Muscle layer of colon (tissue), 2 donors: ENCODE measurements around the gene HELZ.

Source experiments
- H3K27ac ChIP-seq: one replicate; pipeline ENCODE4 v1.7.0; 2013; ENCODE audit warnings: low read depth, mild to moderate bottlenecking, low read length, moderate library complexity
- H3K27me3 ChIP-seq, 2 donors: one replicate each; pipeline ENCODE4 v1.7.0; 2013; ENCODE audit warnings: low read length in 2 of 2, mild to moderate bottlenecking in 2 of 2; ENCODE audit not compliant: insufficient read depth in 2 of 2, control insufficient read depth in 1 of 2
- H3K36me3 ChIP-seq: one replicate; pipeline ENCODE4 v1.7.0; 2013; ENCODE audit warnings: mild to moderate bottlenecking, low read length; ENCODE audit not compliant: insufficient read depth
- H3K4me1 ChIP-seq: one replicate; pipeline ENCODE4 v1.7.0; 2013; ENCODE audit warnings: mild to moderate bottlenecking, low read length; ENCODE audit not compliant: insufficient read depth
- H3K4me3 ChIP-seq, 2 donors: one replicate each; pipeline ENCODE4 v1.7.0; 2013; ENCODE audit warnings: low read length in 2 of 2, low read depth in 1 of 2, mild to moderate bottlenecking in 1 of 2, moderate library complexity in 1 of 2
- H3K9ac ChIP-seq: one replicate; pipeline ENCODE4 v1.7.0; 2013; ENCODE audit warnings: low read length
- H3K9me3 ChIP-seq: one replicate; pipeline ENCODE4 v1.7.0; 2013; ENCODE audit warnings: mild to moderate bottlenecking, low read length
- donor health status: abdominal sarcoma.
- donor health status: Adenocarcinoma of cecum.

The HELZ gene

DNA sequence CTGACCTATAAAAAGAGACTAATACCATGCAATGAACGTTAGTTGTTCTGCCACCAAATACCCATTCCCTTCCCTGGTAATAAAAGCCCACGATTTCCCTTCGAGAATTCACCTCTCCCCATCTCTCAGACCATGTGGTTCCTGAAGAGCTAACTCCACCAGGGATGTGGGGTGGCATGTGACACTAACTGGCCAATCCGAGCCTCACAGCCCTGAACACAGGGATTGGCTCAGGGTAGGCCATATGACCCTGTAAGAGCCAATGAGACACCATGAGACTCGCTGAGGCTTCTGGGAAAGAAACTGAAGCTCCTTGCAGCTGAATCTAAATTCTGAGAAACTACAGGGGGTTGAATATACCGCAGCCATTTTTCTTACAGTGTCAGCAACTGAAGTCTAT lies 21.1 kb downstream of the HELZ start:
- Histone ChIP-seq H3K36me3 (no peaks in the 10 kb centered on the region), H3K4me1 (peaks cover 7% of the 10 kb centered on the region), H3K9me3 (no peaks in the 10 kb centered on the region), H3K27ac (no peak overlapping the region), H3K4me3 (no peak overlapping the region), H3K9ac (no peak overlapping the region), H3K27me3 (no peaks in the 10 kb centered on the region)

DNA sequence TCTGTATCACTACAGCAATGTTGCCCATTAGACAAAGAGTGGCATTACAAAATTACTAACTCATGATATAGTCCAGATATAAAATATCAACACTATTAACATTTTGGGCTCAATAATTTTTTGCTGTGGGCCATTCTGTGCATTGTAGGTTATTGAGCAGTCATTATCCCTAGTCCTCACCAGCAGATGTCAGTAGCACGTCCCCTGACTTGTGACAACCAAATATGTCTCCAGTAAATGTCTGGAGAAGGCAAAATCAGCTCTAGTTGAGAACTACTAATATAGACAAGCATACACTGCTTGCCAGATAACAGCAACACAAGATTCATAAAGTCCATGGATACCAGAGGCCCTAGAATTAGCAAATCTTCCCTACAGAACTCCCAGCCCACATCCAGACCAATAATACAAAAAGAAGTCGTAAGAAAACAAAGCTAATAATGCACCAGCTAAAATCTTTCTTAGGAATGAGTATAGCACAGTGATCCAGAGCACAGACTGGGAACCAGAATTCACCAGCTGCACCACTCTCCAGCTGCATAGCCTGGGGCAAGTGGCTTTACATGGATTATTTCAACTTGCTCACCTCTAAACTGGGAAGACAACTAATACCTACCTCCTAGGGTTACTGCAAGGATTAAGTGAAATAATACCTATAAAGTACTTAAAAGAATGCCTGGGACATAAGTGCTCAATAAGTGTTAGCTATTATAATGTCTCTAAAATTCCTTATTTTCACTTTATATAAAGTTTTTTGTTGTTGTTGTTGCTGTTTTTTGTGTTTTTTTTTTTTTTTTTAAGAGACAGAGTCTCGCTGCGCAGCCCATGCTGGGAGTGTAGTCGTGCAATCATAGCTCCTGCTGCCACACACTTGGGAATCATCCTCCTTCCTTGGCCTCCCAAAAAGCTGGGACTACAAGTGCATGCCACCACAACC lies 23.7 kb downstream of the HELZ start:
- Histone ChIP-seq H3K9ac (no peak overlapping the region), H3K4me1 (peaks cover 4% of the 10 kb centered on the region), H3K36me3 (peaks cover 22% of the 10 kb centered on the region), H3K9me3 (no peaks in the 10 kb centered on the region), H3K27ac (no peak overlapping the region), H3K27me3 (no peaks in the 10 kb centered on the region), H3K4me3 (no peak overlapping the region)

DNA sequence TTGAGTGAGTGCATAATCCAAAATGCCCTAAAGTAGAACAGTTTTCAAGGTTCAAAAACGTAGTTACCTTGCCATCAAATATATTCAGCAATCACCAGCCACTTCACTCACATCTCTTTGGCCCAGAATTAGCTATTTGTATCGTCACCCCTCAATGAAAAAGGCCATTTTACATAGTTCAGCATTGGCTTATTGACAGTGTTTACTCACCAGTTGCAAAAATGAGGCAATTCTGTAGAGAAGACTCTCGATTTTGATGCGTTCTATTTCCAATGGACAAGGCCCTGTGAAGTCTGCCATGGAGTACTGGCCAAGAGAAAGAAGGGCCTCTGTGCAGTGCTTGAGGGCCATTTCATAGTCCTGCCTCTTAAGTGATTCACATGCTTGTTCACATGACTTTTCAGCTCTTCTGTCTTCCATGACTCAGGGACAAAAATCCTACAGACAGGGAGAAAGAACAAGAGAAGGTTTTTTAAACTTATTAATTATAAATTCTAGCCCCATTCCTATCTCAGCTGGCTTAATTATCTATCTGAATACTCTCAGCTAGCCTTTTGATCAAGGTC lies 26.5 kb downstream of the HELZ start:
- no peak overlapping the region for H3K27ac ChIP-seq
- H3K9ac ChIP-seq: no peak overlapping the region
- H3K27me3 ChIP-seq: no peaks in the 10 kb centered on the region
- peaks cover 4% of the 10 kb centered on the region for H3K4me1 ChIP-seq
- H3K4me3 ChIP-seq: no peak overlapping the region
- no peaks in the 10 kb centered on the region for H3K9me3 ChIP-seq
- peaks cover 28% of the 10 kb centered on the region for H3K36me3 ChIP-seq

DNA sequence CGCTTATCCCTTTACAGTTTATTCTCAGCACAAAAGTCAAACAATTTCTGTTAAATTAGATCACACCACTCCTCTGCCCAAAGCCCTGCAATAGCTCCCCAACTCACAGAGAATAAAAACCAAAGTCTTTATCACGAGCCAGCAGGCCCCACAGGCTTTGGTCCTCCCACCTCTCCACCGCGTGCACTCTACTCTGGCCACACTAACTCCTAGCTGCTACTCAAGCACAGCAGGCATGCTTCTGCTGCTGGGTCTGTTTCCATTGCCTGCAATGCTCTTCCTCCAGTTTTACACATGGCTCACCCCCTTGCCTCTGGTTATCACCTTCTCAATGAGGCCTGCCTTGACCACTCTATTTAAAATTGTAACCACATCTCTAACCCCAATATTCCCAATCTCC lies 27.6 kb downstream of the HELZ start:
- H3K9me3 ChIP-seq: no peaks in the 10 kb centered on the region
- H3K4me3 ChIP-seq: no peak overlapping the region
- H3K27me3 ChIP-seq: no peaks in the 10 kb centered on the region
- no peak overlapping the region for H3K9ac ChIP-seq
- no peak overlapping the region for H3K27ac ChIP-seq
- H3K36me3 ChIP-seq: peaks cover 28% of the 10 kb centered on the region
- peaks cover 4% of the 10 kb centered on the region for H3K4me1 ChIP-seq

DNA sequence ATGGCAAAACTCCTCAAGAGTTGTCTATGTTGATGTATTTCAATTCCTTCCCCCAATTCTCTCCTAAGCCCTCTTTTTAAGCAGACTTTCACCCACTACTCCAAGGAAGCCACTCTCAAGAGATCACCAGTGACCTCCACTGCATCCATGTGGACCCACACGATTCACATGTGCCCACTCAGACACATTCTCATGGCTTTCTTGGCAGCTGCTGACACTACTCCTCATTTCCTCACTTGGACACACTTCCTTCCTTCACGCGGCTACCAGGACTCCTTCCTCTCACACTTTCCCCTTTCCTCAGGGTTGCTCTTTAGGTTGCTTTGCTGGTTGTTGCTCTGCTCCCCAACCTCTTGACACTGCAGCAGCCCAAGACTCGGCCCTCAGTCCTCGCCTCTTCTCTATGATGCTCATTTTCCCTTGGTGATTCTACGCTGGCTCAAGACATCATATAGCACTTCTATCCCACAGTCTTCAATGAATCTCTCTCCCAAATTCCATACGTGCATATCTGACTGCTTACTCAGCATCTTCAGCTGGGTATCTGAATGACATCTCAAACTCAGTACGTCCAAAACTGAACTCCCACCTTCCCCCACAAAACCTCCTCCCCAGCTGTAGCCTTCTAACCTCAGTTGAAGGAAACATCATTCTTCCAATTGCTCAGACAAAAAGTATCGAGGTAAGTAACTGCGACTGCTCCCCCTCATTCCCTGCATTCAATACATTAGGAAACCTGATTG lies 28.2 kb downstream of the HELZ start:
- no peaks in the 10 kb centered on the region for H3K9me3 ChIP-seq
- peaks cover 28% of the 10 kb centered on the region for H3K36me3 ChIP-seq
- H3K27me3 ChIP-seq: no peaks in the 10 kb centered on the region
- no peak overlapping the region for H3K9ac ChIP-seq
- H3K4me1 ChIP-seq: peaks cover 4% of the 10 kb centered on the region
- no peak overlapping the region for H3K27ac ChIP-seq
- no peak overlapping the region for H3K4me3 ChIP-seq

DNA sequence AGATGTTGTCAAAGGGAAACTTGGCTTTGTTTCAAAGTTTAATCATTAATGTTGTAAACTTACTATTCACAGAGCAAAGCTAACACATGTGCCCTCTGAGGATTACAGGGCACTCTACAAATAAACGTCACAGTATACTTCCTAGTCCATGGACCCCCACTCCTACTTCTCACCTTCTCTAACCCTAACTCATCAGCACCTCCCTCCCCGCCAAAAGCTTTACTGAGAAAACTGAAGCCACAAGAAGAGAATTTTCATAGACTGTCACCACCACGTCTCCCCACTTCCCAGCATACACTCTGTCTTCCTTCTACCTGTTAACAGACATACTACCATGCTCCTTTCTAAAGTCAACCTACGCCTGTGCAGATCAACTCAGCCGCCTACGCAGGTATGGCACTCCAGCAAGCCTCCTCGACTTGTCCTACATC lies 29.0 kb downstream of the HELZ start:
- H3K9me3 ChIP-seq: no peaks in the 10 kb centered on the region
- H3K27me3 ChIP-seq: no peaks in the 10 kb centered on the region
- peaks cover 4% of the 10 kb centered on the region for H3K4me1 ChIP-seq
- no peak overlapping the region for H3K9ac ChIP-seq
- H3K27ac ChIP-seq: no peak overlapping the region
- no peak overlapping the region for H3K4me3 ChIP-seq
- H3K36me3 ChIP-seq: peaks cover 28% of the 10 kb centered on the region

DNA sequence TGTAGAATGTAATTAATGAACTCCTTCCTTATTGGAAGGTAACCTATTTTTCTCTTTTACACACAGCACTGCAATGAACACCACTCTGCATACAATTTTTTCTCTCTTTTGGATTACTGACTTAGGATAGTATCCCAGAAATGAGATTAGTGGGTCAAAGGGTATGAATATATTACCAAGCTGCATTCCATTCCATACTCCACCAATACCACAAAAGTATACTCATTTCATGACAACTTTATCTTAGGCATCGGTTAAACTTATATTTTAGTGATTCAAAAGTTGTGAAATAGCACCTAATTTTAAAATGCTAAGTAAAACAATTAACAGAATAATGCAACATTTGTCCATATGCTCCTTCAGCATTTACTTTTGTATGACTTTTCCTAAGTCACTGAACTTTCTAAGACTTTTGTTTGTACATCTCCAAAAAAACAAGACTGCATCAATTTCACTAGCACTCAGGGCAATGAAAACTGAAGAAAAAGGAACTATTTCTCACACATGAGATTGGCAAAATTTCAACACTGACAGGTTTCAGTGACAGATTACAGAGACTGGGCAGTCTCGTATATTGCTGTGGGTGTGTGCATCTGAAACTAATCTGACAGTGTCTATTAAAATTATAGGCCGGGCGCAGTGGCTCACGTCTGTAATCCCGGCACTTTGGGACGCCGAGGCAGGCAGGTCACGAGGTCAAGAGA lies 32.1 kb downstream of the HELZ start:
- H3K36me3 ChIP-seq: peaks cover 22% of the 10 kb centered on the region
- H3K27me3 ChIP-seq: no peaks in the 10 kb centered on the region
- H3K9ac ChIP-seq: no peak overlapping the region
- no peaks in the 10 kb centered on the region for H3K9me3 ChIP-seq
- H3K27ac ChIP-seq: no peak overlapping the region
- peaks cover 4% of the 10 kb centered on the region for H3K4me1 ChIP-seq
- H3K4me3 ChIP-seq: no peak overlapping the region

DNA sequence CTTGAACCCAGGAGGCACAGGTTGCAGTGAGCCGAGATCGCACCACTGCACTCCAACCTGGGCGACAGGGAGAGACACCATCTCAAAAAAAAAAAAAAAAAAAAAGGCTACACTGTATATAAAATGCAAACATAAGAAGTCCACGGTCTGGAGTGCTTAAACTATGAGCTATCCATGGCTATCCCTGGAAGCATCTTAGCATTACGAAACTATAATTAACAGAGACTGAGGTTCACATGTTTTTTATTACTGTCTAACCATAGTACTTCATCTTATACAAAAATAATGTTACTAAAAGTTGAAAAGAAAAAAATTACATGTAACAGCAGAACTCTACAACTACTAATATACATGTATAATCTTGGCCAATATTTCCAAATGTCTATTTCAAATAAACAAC lies 32.8 kb downstream of the HELZ start:
- H3K9ac ChIP-seq: no peak overlapping the region
- no peak overlapping the region for H3K27ac ChIP-seq
- H3K27me3 ChIP-seq: no peaks in the 10 kb centered on the region
- H3K4me3 ChIP-seq: no peak overlapping the region
- peaks cover 4% of the 10 kb centered on the region for H3K4me1 ChIP-seq
- H3K36me3 ChIP-seq: peaks cover 15% of the 10 kb centered on the region
- H3K9me3 ChIP-seq: no peaks in the 10 kb centered on the region

DNA sequence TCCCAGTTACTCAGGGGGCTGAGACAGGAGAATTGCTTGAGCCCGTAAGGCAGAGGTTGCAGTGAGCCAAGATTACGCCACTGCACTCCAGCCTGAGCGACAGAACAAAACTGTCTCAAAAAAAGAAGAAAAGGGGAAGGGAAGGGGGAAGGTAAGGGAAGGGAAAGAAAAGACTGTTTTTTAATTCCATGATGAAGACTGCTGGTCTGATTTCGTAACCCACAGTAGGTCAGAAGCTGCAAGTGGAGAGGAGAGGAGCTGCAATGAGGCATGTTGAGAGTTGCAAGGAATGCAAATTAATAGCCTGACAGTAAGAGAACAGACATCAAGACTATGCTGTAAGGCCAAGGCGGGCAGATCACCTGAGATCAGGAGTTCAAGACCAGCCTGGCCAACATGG lies 33.3 kb downstream of the HELZ start:
- H3K9ac ChIP-seq: no peak overlapping the region
- H3K9me3 ChIP-seq: no peaks in the 10 kb centered on the region
- no peaks in the 10 kb centered on the region for H3K27me3 ChIP-seq
- peaks cover 10% of the 10 kb centered on the region for H3K36me3 ChIP-seq
- H3K4me3 ChIP-seq: no peak overlapping the region
- H3K4me1 ChIP-seq: peaks cover 2% of the 10 kb centered on the region
- no peak overlapping the region for H3K27ac ChIP-seq

DNA sequence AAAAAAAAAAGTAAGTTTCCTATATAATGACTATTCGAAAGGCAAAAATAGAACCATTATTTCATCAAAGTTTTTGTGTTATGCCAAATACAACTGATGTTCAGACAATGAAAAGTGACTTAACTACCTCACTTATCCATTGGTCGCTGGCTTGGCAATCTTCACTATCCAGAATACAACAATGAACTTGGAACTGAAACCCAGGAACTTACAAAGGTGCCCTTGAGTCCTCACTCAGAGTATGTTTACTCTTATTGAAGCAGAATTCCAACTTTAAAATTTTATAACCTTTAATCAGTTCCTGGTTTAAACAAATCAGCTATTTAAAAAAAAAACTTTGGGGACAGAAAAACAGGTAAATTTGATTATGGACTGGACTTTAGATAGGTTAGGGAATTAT lies 34.1 kb downstream of the HELZ start:
- Histone ChIP-seq H3K9me3 (no peaks in the 10 kb centered on the region), H3K27ac (no peak overlapping the region), H3K36me3 (peaks cover 4% of the 10 kb centered on the region), H3K4me1 (no peaks in the 10 kb centered on the region), H3K9ac (no peak overlapping the region), H3K4me3 (no peak overlapping the region), H3K27me3 (no peaks in the 10 kb centered on the region)

DNA sequence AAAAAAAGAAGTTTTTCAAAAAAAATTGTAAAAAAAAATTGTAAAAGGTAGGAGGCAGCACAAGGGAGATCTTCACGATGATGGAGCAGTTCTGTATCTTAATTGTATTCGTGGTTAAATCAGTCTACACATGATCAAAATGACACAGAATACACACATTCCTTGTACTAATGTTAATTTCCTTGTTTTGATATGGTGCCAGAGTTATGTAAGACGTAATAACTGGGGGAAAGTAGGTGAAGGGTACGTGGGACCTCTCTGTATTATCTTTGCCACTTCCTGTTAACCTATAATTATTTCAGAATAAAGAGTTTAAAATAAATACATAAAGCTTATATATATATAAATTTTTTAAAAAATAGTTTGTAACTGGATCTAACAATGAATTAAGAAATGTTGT lies 36.8 kb downstream of the HELZ start:
- Histone ChIP-seq H3K36me3 (peaks cover under 1% of the 10 kb centered on the region), H3K4me3 (no peak overlapping the region)

More for the DNA sequence above, 36.8 kb downstream of the HELZ start:
- Histone ChIP-seq H3K9ac (no peak overlapping the region), H3K4me1 (no peaks in the 10 kb centered on the region), H3K9me3 (no peaks in the 10 kb centered on the region), H3K27ac (no peak overlapping the region), H3K27me3 (no peaks in the 10 kb centered on the region)
